Raji (cell line): ENCODE data around the gene KHDC3L.

Source experiments
- POLR2A ChIP-seq: IDR thresholded peaks from 2 replicates; pipeline ENCODE4 v1.6.1; 2011; ENCODE audit warnings: low read depth, low read length, control low read depth; ENCODE audit not compliant: insufficient read depth

Gene KHDC3L

GRCh38 chr6:73362869-73363536 lies 545 bp downstream of the KHDC3L start:
- no peak for TF ChIP-seq POLR2A

- TF ChIP-seq POLR2A: no peak
Measured at GRCh38 chr6:73363537-73363875, 1.0 kb downstream of the KHDC3L start.

- TF ChIP-seq POLR2A: no peak
Measured at GRCh38 chr6:73364121-73364520, 1.7 kb downstream of the KHDC3L start.

GRCh38 chr6:73364549-73364948 lies 2.1 kb downstream of the KHDC3L start:
- TF ChIP-seq POLR2A: no peak

GRCh38 chr6:73367761-73368355 lies 5.4 kb downstream of the KHDC3L start:
- no peak for TF ChIP-seq POLR2A

GRCh38 chr6:73368675-73369074 lies 6.2 kb downstream of the KHDC3L start:
- no peak for TF ChIP-seq POLR2A

- no peak for TF ChIP-seq POLR2A
Measured at GRCh38 chr6:73369157-73369556, 6.7 kb downstream of the KHDC3L start.

- TF ChIP-seq POLR2A: no peak
Measured at GRCh38 chr6:73369563-73369962, 7.1 kb downstream of the KHDC3L start, which contains the start of gene OOEP. TSS of gene OOEP (minus strand) at chr6:73369897. CDS start at chr6:73369792, 105 bp downstream.

- no peak for TF ChIP-seq POLR2A
Measured at GRCh38 chr6:73371984-73372383, 9.5 kb downstream of the KHDC3L start.

GRCh38 chr6:73372516-73372915 lies 10.1 kb downstream of the KHDC3L start:
- TF ChIP-seq POLR2A: no peak

- TF ChIP-seq POLR2A: no peak
Measured at GRCh38 chr6:73375216-73375615, 12.8 kb downstream of the KHDC3L start.

GRCh38 chr6:73377225-73377624 lies 14.8 kb downstream of the KHDC3L start:
- no peak for TF ChIP-seq POLR2A

GRCh38 chr6:73382462-73383113 lies 20.1 kb downstream of the KHDC3L start:
- no peak for TF ChIP-seq POLR2A

- no peak for TF ChIP-seq POLR2A
Measured at GRCh38 chr6:73388433-73388799, 26.0 kb downstream of the KHDC3L start.

- TF ChIP-seq POLR2A: no peak
Measured at GRCh38 chr6:73388800-73389512, 26.5 kb downstream of the KHDC3L start.

GRCh38 chr6:73389854-73390253 lies 27.4 kb downstream of the KHDC3L start:
- TF ChIP-seq POLR2A: no peak

GRCh38 chr6:73391675-73392074 lies 29.2 kb downstream of the KHDC3L start:
- no peak for TF ChIP-seq POLR2A

GRCh38 chr6:73393278-73393677 lies 30.8 kb downstream of the KHDC3L start:
- no peak for TF ChIP-seq POLR2A
